ENCODE data around the gene DPP6.

The DPP6 gene

DNA sequence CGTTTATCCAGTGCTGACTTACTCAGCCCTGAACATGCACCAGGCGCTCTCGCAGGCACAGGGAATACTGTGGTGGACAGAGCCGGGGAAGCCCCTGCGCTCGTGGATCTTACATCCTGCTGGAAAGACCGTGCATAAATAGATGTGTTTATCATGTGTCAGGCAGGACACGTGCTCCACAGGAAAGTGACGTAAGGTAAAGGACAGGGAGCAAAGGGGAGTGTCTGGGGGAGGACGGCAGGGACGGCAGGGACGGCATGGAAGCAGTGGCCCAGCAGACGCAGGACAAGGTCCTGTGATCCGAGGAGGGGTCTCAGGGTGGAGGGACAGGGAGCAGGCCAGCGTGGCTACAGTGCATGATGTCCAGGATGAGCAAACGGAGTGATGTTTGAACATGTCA is 540.2 kb downstream of the DPP6 start:
- no peak for DNase-seq (ENCODE audit: low read depth in 3 of 3)

DNA sequence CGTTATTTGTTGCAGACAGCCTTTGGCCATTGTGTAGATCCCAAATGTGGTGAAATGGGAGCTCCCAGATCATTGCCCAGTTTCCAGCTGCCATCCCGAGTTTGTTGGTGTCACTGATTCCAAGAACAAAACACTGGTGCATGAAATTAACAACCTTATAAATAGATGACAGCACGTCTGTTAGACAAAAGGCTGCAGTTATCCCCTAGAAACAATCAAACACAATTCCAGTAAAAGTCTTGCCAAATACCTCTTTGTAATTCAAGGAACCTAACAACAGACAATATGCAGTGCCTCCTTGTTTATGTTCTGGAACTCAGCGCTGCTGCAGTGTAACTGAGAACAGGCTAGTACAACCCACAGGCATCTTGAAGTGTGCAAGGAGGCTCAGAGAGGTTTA is 546.2 kb downstream of the DPP6 start:
- DNase-seq (ENCODE audit: low read depth in 3 of 3), result no peak

DNA sequence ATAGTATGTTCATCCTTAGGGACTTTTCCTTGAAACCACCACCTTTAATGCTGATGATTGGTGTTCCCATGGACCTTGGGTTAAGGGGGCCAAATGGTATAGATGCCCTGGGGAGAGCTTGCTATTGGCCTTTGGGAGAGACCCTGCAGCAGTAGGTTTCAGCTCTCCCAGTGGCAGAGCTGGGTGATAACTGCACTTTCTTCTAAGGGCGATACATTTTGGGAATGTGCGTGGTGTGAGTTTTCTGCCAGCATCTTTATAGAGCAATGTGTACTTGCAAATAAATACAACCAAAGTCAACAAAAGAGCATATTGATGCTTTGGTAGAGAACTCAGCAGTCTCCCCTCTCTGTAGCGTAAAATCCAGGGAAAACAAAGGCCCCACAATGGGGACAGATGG is 546.7 kb downstream of the DPP6 start:
- DNase-seq (ENCODE audit: low read depth in 3 of 3), result no peak

DNA sequence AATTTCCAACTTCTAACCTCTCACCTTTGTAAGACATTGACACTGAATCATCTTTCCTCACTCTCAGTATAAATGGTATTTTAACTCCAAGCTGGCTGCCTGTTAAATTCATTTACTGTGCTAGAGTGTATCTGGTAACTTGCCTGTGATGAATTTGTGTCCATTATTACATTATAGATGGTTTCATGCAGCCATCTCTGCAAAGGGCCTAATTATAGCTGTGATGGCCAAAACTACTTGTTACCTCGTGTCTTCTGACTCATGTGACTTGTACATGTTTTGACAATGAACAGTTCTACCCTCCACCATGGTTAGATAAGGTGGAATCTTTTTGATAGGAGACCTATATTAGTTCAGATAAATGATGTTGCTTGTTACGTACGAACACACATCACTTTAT is 558.7 kb downstream of the DPP6 start:
- DNase-seq (ENCODE audit: low read depth in 3 of 3), result no peak

DNA sequence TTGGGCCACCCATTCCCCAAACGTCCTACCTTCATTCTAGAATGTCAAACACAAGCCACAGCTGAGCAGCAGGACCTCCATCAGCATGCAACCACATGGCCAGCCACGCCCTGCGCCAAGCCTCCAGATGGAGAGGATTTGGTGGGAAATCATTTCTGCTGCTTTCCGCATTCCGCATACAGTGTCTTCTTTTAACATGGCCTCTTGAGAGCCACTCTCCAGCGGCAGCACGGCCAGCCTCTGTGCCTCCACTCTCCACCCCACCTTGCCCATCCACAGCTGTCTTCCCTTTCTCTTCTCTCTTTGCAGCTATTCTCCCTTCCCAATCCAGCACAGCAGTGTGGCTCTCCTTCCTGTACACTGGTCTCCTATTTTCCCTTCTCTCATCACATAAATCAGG is 561.6 kb downstream of the DPP6 start:
- DNase-seq (ENCODE audit: low read depth in 3 of 3), result no peak

DNA sequence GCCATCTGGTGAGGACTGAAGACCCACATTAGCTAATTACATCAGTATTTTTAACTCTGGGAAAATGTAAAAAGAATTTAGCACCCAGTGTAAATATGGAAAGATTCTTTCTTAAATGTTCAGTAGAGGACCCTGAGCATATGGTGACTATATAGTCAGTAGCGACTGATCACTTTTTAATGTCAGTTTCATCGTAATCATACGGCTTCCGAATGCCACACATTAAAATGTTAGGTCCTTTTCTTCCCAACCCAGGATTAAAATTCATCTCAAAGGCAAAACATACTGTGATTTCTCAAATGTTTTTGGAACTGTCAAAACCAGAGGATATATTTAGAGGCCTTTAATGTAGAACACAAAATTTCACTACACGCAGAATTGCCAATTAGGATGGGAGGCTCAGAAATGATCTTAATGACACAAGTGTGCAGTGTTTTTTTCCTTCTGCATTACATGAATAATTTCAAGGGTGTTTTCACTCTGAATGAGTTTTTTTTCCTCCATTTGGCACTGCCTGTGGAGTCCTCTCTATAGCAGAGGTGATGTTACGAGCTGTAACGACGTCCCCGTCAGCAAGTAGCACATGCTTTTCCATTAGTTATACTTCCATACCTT is 568.0 kb downstream of the DPP6 start:
- no peak for DNase-seq (ENCODE audit: low read depth in 3 of 3)

DNA sequence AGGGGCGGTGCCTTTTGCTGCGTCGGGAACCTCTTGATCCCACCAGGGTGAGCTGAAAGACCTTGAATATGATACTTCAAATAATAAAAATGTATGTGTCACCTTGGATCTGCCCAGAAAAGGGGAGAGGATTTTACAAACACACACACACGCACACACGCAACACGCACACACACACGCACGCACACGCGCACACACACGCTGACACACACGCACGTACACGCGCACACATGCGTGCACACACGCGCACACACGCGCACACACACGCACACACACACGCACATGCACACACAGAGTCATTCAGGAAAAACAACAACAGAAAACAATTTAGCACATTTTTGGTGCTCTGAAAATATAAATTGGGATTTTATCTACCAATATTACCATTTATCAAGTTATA is 571.2 kb downstream of the DPP6 start:
- no peak for DNase-seq (ENCODE audit: low read depth in 3 of 3)

DNA sequence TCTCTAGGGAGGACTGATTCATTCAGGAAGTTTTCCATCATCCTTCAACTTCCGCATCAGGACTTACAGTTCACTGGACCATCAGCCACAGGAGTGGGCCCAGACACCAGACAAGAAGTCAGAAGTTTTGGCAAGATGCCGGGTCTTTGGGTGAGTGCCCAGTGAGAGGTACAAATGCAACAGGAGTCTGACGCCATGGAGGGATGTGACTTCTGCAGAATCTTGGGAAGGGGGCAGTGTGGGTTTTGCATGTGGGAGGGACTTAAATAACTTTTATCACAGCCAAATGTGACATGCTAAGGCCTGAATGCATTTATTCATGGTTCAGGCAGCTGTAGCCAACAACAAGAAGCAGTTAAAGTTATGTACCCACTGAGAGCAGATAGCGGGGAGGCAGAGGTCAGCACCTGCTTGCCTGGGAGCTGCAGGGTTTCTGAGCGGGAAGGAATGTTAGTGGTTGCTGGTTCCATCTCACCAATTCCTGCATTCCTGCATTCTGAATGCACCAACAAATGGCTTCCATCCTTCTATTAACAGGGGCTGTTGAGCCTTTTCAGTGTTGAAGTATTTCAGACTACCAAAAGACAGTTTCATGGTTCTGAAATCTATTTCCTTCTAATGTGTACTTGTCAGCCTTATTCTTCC is 575.6 kb downstream of the DPP6 start:
- no peak for DNase-seq (ENCODE audit: low read depth in 3 of 3)

DNA sequence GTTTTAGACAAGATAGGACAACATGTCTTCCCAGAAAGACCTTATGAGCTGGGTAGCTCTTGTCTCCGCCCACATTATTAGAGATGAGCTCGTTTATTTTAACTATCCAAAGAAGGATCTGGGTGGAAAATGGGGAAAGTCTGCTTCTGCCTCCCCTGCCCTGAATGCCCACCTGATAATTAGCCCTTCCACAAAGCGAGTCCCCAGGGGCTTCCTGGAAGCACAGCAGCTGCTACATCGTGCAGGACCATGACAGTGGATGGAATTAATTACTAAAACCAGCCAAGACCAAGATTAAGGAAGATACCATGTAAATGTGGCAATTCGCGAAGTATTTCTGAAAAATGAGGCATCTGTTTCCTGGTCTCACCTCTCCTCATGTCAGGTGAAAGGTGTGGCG is 576.4 kb downstream of the DPP6 start:
- DNase-seq (ENCODE audit: low read depth in 3 of 3), result no peak

DNA sequence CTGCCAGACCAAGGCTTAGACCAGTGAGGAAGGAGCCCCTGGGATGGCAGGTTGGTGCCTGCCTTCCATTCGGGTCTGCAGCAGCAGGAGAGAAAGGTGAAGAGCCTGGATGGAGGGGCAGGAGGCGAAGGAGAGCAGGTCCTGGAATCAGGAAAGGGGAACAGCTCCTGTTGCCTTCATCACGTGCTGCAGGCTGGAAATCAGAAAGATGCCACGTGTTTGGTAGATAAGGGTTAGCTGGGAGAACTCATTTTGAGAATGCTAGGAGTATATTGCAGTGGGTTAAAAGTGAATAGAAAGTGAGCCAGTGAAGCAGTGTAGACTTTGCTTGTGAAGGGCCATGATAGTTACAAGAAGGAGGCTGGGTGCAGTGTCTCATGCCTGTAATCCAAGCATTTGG is 579.0 kb downstream of the DPP6 start:
- no peak for DNase-seq (ENCODE audit: low read depth in 3 of 3)

DNA sequence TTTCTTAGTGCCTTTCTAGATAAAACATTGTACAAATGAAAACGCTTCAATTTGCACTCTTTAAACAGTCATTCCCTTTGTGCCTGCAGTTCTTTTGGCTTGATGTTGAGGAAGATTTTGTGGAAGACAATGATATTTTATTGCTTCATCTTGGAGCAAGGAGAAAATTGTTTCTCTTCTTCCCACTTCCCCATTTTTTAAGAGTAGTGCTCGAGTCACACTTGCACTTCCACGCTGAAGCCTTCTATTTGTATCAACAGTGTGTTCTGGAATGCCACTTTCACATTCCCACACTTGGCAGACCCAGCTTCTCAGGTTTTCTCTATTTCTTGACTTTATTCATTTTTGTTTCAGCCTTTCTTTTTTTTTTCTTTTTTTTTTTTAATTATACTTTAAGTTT is 581.4 kb downstream of the DPP6 start:
- DNase-seq (ENCODE audit: low read depth in 3 of 3), result no peak

DNA sequence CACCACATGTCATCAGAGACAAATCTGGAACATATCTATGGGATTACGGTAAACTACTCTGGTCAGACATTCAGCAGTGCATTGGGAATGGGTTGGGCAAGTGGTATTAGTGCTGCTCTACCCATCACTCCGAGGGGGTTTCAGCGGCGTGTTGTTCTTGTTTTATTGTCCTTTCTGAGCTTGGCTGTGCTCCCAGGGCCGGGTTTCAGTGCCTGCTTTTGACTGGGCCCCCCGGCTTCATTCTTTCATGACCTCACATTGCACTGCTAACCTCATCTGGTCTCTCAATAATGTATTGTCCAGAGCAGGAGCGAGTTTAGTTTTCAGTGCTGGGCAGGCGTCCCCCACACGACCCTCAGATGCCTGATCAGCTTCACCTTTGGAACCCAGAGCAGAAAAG is 586.1 kb downstream of the DPP6 start:
- DNase-seq (ENCODE audit: low read depth in 3 of 3), result no peak

DNA sequence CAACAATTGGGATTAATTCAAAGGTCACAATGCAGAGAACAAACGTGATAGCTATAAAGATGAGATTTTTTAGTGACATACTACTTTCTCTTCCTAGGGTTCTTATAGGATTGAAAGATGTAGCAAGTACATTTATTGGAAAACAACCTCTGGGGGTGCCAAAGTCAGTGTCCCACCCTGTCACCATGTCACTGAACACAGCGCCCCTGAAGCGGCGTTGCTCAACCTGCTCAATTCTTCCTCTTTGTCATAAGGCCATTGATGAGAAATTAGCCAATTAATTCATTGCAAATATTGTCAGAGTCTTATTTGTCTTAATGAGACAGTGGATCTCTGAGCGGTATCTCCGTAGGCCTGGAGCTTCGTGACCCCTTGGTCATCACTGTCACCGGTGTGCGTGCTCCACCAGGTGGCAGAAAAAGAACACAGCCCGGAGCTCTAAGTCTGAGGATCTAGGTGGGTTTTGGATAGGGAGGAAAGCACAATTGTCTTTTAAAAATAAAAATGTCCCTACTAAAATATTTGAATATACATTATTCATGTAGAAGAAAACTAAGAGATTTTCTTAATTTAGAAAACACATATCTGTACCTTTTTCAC is 588.2 kb downstream of the DPP6 start:
- no peak for DNase-seq (ENCODE audit: low read depth in 3 of 3)

DNA sequence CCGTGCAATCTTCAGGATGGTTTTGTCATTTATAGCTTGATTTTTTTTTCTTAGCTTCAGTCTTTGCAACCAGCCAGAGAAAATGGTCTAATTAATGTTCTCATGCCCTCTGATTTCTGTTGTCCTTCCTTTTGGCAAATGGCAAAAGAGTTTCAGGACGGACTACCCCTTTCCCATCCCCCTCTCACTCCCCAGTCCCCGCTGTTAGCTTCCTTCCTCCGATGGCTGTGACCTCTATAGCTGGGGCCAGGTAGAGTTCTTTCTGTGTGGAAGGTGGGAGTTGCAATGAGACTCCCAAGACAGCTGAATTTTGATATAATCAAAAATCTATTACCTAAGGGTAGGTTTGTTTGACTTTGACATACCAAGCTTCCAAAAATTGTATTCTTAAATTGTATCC is 588.7 kb downstream of the DPP6 start:
- no peak for DNase-seq (ENCODE audit: low read depth in 3 of 3)

DNA sequence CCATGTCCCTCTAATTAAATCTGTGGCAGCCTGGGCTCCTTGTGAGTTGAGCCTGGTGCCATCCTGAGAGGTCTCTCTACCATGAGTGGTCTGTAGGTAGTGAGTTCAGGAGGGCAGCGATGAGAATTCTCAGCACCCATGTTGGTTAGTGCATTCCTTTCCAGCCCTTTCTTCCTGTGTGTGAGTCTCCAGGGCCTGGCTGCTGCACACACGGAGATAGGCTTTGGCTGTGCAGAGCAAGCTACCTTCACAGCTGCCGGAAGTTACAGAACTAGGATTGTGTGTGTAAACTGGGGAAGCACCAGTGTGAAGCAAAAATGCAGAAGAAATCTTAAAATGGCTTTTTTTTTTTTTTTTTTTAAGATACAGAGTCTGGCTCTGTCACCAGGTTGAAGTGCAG is 592.2 kb downstream of the DPP6 start:
- DNase-seq (ENCODE audit: low read depth in 3 of 3), result no peak

DNA sequence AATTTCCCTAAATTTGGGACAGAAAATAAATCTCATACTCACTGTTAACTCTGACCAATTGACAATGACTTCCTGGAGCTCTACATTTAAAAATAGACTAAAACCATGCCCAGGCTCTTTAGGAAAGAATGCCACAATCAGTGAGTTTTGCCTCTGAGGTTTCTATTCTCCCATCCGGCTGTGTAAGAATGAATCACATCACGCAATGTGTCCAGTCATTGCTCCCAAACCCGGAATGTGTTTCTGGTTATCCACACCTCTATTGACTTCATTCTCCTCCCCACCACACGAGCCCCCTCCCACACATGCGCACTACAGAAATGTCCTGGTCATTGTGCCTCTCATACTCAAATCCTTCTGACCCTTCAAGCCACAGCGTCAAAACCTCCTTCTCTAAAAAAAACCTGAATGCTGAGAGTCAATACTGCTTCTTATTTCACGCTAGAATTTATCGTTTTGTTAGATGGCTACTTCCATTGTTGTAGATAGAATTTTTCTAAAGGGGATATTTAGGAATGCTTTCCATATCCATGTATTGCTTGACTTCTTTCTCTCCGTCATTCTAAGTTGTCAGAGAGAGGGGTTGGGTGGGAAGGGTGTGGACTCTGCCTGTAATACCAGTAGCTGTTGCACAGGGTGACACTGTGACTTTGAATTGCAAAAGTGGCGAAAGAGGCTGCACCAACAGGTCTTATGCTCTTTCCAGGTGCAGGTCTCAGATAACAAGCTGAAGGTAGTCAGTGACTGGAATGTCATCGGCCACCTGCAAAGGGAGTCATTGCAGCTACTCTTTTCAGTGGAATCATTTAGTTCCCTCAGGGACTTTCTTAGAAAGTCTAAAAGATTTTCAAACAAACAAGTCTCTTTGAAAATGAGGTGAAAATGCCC is 594.2 kb downstream of the DPP6 start:
- DNase-seq (ENCODE audit: low read depth in 3 of 3), result no peak

DNA sequence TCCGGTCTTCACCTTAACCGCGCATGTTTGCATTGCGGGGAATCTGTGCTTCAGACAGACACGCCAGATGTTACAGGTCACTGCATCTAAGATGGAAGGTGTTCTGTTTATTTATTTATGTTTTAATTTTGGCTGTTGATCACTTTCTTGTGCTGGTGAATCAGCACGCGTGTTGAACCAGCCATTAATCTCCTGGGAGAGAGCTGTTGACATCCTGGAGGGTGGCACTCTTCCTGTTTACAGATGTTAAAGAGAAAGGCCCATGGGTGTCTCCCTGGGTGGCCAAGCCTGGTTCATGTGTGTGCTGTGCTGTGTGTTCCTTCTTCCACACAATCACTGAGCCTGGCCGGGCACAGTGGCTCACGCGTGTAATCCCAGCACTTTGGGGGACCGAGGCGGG is 595.4 kb downstream of the DPP6 start:
- no peak for DNase-seq (ENCODE audit: low read depth in 3 of 3)

DNA sequence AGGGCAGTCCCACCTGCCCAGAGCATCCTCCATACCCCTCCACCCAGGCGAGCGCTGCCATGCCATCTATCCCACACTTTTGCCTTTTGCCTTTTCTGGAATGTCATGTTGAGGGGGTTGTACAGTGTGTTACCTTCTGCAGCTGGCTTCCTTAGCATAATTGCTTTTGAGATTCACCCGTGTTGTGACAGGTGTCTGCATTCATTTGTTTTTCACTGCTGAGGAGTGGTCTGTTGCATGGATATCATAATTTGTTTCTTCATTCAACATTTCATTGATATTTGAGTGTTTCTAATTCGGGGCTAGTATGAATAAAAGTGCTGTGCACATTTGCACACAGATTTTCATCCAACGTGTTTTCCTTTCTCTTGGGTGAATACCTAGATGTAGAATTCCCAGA is 596.8 kb downstream of the DPP6 start:
- no peak for DNase-seq (ENCODE audit: low read depth in 3 of 3)

DNA sequence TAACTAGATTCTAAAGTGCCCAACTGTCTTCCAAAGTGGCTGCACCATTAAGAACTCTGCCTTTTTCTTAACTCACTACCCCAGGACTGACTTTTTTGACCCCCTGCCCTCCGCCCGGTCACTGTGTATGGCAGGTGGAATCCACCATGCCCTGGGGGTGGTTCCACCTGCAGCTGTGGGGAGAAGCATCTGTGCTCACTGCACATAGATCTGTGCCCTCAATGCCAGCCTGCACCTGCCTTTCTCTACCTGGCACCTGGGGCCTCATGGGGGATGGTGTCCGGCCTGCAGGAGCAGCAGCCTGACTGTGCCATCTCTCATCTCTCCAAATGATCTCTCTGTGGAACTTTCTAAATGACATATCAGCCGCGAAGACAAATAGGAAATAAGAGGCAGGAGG is 597.2 kb downstream of the DPP6 start:
- DNase-seq (ENCODE audit: low read depth in 3 of 3), result no peak

DNA sequence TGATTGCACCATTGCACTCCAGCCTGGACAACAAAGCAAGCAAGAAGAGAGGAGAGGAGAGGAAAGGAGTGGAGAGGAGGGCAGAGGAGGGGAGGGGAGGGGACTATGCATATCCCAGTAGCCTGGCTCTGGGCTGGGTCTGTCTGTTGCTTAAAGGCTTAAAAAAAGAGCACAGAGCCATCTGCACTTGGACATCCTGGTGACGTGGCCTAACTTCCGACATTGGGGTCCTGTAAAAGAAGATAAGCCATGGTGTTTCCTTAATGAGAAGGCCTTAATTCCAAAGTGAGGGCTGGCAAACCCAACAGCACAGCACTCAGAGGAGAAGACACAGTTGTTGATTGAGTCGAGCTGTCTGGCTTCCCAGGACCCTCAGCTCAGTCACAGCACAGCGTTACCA is 598.1 kb downstream of the DPP6 start:
- no peak for DNase-seq (ENCODE audit: low read depth in 3 of 3)

DNA sequence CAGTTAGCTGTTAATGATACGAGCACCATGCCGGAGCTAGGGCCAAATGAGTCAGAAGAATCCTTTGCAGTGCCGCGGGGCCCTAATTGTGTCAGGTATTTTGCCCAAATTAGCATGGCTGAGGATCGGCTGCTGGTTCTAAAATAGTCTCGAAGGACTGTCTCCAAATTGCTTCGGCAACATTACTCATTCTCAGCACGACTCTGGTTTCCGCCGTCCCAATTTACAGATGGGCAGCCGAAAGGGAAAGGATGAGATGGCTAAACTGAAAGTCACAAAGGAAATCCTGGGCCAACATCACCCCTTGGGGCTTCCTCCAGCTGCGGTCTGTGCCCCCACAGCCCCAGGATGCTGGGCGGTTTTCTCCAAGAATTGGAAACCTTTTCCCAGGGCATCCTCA is 599.3 kb downstream of the DPP6 start:
- no peak for DNase-seq (ENCODE audit: low read depth in 3 of 3)

DNA sequence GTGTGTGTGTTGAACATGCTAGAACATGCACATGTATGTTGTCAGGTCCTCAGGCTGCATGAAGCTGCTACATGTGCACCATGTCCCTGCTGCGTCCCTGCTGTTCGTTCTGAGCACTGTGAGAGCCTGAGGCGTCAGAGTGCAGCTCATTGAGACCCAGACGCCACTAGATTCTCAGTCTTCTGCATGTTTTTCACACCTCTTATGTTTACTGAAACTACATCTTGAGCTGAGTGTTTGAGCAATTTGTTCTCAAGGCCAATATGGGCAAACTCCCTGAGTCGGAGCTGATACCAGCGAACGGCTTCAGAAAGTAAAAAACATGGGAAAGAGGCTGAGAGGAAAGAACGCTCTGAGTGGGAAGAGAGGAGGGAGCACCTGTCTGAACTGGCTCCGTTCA is 600.4 kb downstream of the DPP6 start:
- no peak for DNase-seq (ENCODE audit: low read depth in 3 of 3)

DNA sequence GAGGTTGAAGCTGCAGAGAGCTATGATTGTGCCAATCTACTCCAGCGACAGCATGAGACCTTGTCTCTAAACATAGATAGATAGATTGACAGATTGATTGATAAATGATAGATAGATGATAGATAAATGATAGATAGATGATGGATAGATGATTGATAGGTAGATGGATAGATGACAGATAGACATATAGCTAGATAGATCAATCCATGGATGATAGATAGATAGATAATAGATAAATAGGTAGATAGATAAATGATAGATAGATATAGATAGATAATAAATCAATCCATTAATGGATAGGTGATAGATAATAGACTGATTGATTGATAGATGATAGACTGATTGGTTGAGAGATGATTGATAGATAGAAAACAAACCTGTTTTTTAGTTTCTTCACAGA is 601.1 kb downstream of the DPP6 start:
- no peak for DNase-seq (ENCODE audit: low read depth in 3 of 3)
